Coronary artery (tissue), 2 donors: ENCODE data around the gene TTYH1.

Experiments
- DNase-seq: peaks from one replicate; pipeline ENCODE4 v3.0.0-alpha.2; 2017; ENCODE audit warnings: low spot score
- H3K27ac ChIP-seq, 2 donors: fragments of 200-600 bp; sonication (generic); one replicate each; pipeline ENCODE4 v1.5.1; 2016 to 2019
- H3K4me3 ChIP-seq: fragments of 200-600 bp; sonication (generic); 2 replicates; pipeline ENCODE4 v1.5.1; 2016; ENCODE audit warnings: mild to moderate bottlenecking, moderate library complexity
- CTCF ChIP-seq: fragments of 200-600 bp; sonication (generic); IDR thresholded peaks from one replicate; pipeline ENCODE4 v1.5.1; 2019; ENCODE audit warnings: antibody characterized with exemption

Gene TTYH1

GRCh38 chr19:54431255-54431838 lies 16.1 kb downstream of the TTYH1 start:
- Histone ChIP-seq H3K4me3 (peak overlapping the region; percentile 53), H3K27ac (no peak overlapping the region)
- no peak for TF ChIP-seq CTCF

GRCh38 chr19:54432144-54432738 lies 17.0 kb downstream of the TTYH1 start:
- Histone ChIP-seq H3K27ac (no peak overlapping the region), H3K4me3 (no peak overlapping the region)
- DNase-seq = no peak
- TF ChIP-seq CTCF = no peak

More at GRCh38 chr19:54431255-54431838, 16.1 kb downstream of the TTYH1 start:
- DNase-seq = no peak

GRCh38 chr19:54433697-54434096 lies 18.4 kb downstream of the TTYH1 start:
- no peak for TF ChIP-seq CTCF
- no peak for DNase-seq
- H3K27ac ChIP-seq = no peak overlapping the region

GRCh38 chr19:54434112-54434872 lies 19.0 kb downstream of the TTYH1 start:
- Histone ChIP-seq H3K27ac (no peak overlapping the region), H3K4me3 (no peak overlapping the region)
- TF ChIP-seq CTCF = no peak
- no peak for DNase-seq

More at GRCh38 chr19:54433697-54434096, 18.4 kb downstream of the TTYH1 start:
- H3K4me3 ChIP-seq = no peak overlapping the region

GRCh38 chr19:54434873-54435214 lies 19.6 kb downstream of the TTYH1 start:
- H3K4me3 ChIP-seq = no peak overlapping the region
- no peak for TF ChIP-seq CTCF
- DNase-seq = peak; percentile 74
- no peak overlapping the region for H3K27ac ChIP-seq

- Histone ChIP-seq H3K4me3 (no peak overlapping the region), H3K27ac (no peak overlapping the region)
- DNase-seq = peak; percentile 70
- no peak for TF ChIP-seq CTCF
Observed at GRCh38 chr19:54435551-54436016, 20.3 kb downstream of the TTYH1 start.
